Gastrocnemius medialis (tissue), 4 donors: Measurements from ENCODE around the gene CTSS. TPM values are rescaled to one million over a fixed set of nuclear protein-coding genes. Genes with fewer than 3 reads are reported as not detected.
A peak's percentile ranks its signal among the peaks of the same experiment; 100 is the strongest.

Experiments
- ATAC-seq, 2 donors: fragments of 150-250 bp; one replicate each; pipeline ENCODE4 v1.9.1; 2016
- DNase-seq, 2 donors: peaks; one replicate each; pipeline ENCODE4 v3.0.0-alpha.2; 2019
- H3K27ac ChIP-seq, 4 donors: fragments of 200-600 bp; sonication (generic); 1 replicate in 1 of 4; 2 replicates in 3 of 4; pipeline ENCODE4 v1.5.1; 2016 to 2018; ENCODE audit warnings: mild to moderate bottlenecking in 2 of 4, moderate library complexity in 1 of 4
- H3K27me3 ChIP-seq, 3 donors: fragments of 200-600 bp; sonication (generic) in 2 of 3; 1 replicate in 1 of 3; 2 replicates in 2 of 3; pipeline versions ENCODE4 v1.5.1 to v1.6.0; 2016 to 2019; ENCODE audit warnings: mild to moderate bottlenecking in 1 of 3, moderate library complexity in 1 of 3
- H3K36me3 ChIP-seq, 2 donors: fragments of 200-600 bp; sonication (generic) in 1 of 2; one replicate each; pipeline ENCODE4 v1.5.1; 2017 to 2018
- H3K4me1 ChIP-seq, 2 donors: fragments of 200-600 bp; sonication (generic) in 1 of 2; one replicate each; pipeline ENCODE4 v1.5.1; 2016 to 2017; ENCODE audit warnings: mild to moderate bottlenecking in 2 of 2
- H3K4me3 ChIP-seq, 4 donors: fragments of 200-600 bp; sonication (generic) in 3 of 4; 1 replicate in 1 of 4; 2 replicates in 3 of 4; pipeline ENCODE4 v1.5.1; 2016 to 2019; ENCODE audit warnings: mild to moderate bottlenecking in 2 of 4
- H3K9me3 ChIP-seq, 3 donors: fragments of 200-600 bp; sonication (generic) in 2 of 3; 1 replicate in 1 of 3; 2 replicates in 2 of 3; pipeline ENCODE4 v1.5.1; 2016 to 2019
- POLR2A ChIP-seq, 2 donors: fragments of 450-650 bp; IDR thresholded peaks; one replicate each; pipeline ENCODE4 v1.6.1; 2017; ENCODE audit warnings: antibody characterized with exemption in 2 of 2, mild to moderate bottlenecking in 2 of 2, moderate library complexity in 2 of 2
- in situ Hi-C, 4 donors: fragments of 200-750 bp; cut with MboI; loops; one replicate each; pipeline versions ENCODE4 v1.15.0 to v1.8.0; 2017; ENCODE audit warnings: low sequenced_read_pairs in 4 of 4
- intact Hi-C: fragments of 100-400 bp; cut with DNase I; formaldehyde crosslinking; loops from one replicate; pipeline ENCODE4 v1.15.1; 2023; ENCODE audit warnings: low total_unique reads
- total RNA-seq, 4 donors: library from RNA; depleted of rRNA; stranded (reverse); fragments of >200 nt; gene quantifications; one replicate each; pipeline versions ENCODE4 v1.1.0 to v1.2.3, GENCODE V29; 2016
- TF ChIP-seq, protein P1 (sequence below), 5 experiments: fragments of 450-650 bp in 3 of 5; fragments of 200-600 bp in 2 of 5; sonication (generic) in 2 of 5; IDR thresholded peaks in 4 of 5; conservative IDR thresholded peaks in 1 of 5; 1 replicate in 4 of 5; 2 replicates in 1 of 5; pipeline ENCODE4 v1.5.1; 2016 to 2019; ENCODE audit warnings: antibody characterized with exemption in 5 of 5, mild to moderate bottlenecking in 3 of 5, moderate library complexity in 3 of 5

Gene CTSS
- total RNA-seq, 4 donors from 2014 or later: 5.8 to 11.7 (median 10.6) TPM

DNA sequence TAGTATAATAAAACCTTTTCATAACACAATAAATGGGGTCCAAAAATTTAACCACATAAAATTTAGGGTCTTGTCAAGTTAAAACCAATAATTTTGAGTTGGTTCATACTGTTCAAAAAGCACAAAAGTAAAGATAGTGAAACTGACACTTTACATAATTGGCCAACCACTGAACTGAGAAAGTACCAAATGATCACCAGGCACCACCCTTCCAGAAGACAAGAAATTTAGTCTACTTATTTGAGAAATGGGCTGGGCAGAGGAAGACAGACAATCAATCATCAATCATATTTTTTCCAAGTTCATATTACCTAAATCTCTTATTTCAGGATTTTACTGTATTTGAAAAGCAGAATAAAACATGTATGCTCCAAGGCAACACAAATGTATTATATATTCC is 62.2 kb downstream of the CTSS start:
- in situ Hi-C loops: no loop called here
- DNase-seq: no peak

GRCh38 chr1:150696995-150697927 is 68.3 kb downstream of the CTSS start, which contains the start of gene GOLPH3L:
TSS of gene GOLPH3L (minus strand) at chr1:150697154. CDS start at chr1:150694838, 2,316 bp downstream.
- peak; percentile 32 to 58 for TF ChIP-seq POLR2A (IDR thresholded peaks at IDR 0.05)
- TF ChIP-seq, protein P1, sequence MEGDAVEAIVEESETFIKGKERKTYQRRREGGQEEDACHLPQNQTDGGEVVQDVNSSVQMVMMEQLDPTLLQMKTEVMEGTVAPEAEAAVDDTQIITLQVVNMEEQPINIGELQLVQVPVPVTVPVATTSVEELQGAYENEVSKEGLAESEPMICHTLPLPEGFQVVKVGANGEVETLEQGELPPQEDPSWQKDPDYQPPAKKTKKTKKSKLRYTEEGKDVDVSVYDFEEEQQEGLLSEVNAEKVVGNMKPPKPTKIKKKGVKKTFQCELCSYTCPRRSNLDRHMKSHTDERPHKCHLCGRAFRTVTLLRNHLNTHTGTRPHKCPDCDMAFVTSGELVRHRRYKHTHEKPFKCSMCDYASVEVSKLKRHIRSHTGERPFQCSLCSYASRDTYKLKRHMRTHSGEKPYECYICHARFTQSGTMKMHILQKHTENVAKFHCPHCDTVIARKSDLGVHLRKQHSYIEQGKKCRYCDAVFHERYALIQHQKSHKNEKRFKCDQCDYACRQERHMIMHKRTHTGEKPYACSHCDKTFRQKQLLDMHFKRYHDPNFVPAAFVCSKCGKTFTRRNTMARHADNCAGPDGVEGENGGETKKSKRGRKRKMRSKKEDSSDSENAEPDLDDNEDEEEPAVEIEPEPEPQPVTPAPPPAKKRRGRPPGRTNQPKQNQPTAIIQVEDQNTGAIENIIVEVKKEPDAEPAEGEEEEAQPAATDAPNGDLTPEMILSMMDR (IDR thresholded peaks at IDR 0.05 in 4 of 5, conservative IDR thresholded peaks at IDR 0.05 in 1 of 5): peak in 1 of 5 experiments; percentile 15
- Histone ChIP-seq H3K9me3 (no peaks in the 10 kb centered on the region), H3K4me1 (peaks cover 9 to 18% of the 10 kb centered on the region in 2 donors), H3K4me3 (peak within 1 kb of the TSS; percentile 77 to 82 (median 80)), H3K27ac (peak within 1 kb of the TSS; percentile 76 to 89 (median 83)), H3K36me3 (peaks cover 0 to 25% of the 10 kb centered on the region in 2 donors), H3K27me3 (no peaks in the 10 kb centered on the region)
- intact Hi-C loops (loop anchor here (2.0 to 5.0 kb wide), 3 partner anchors 68 to 280 kb away; partner anchors contain the start of gene ENSA), in situ Hi-C loops (no loop called here)
- peak; percentile 100 for ATAC-seq
- DNase-seq: peak; percentile 97 to 98

More for the DNA sequence above, 62.2 kb downstream of the CTSS start:
- H3K9me3 ChIP-seq: no peaks in the 10 kb centered on the region
- H3K4me3 ChIP-seq: no peak overlapping the region
- H3K36me3 ChIP-seq: no peaks in the 10 kb centered on the region
- TF ChIP-seq, protein P1 (IDR thresholded peaks at IDR 0.05 in 4 of 5, conservative IDR thresholded peaks at IDR 0.05 in 1 of 5): no peak
- TF ChIP-seq POLR2A (IDR thresholded peaks at IDR 0.05): no peak
- no peak overlapping the region for H3K27ac ChIP-seq
- no peaks in the 10 kb centered on the region for H3K4me1 ChIP-seq
- ATAC-seq: no peak
- H3K27me3 ChIP-seq: no peaks in the 10 kb centered on the region
- intact Hi-C loops: no loop called here

- intact Hi-C loops (loop anchor here (2.0 to 5.0 kb wide), 3 partner anchors 68 to 281 kb away; partner anchors contain the start of gene ENSA), in situ Hi-C loops (no loop called here)
- H3K36me3 ChIP-seq: peaks cover 0 to 25% of the 10 kb centered on the region in 2 donors
- DNase-seq: no peak
- H3K4me1 ChIP-seq: peaks cover 9 to 18% of the 10 kb centered on the region in 2 donors
- H3K9me3 ChIP-seq: no peaks in the 10 kb centered on the region
- H3K27ac ChIP-seq: peak overlapping the region; percentile 76 to 89 (median 83)
- peak overlapping the region; percentile 77 to 82 (median 80) for H3K4me3 ChIP-seq
- TF ChIP-seq, protein P1 (IDR thresholded peaks at IDR 0.05 in 4 of 5, conservative IDR thresholded peaks at IDR 0.05 in 1 of 5): no peak
- TF ChIP-seq POLR2A (IDR thresholded peaks at IDR 0.05): no peak
- H3K27me3 ChIP-seq: no peaks in the 10 kb centered on the region
- ATAC-seq: no peak
Measured at GRCh38 chr1:150696590-150696989, 69.0 kb downstream of the CTSS start.

DNA sequence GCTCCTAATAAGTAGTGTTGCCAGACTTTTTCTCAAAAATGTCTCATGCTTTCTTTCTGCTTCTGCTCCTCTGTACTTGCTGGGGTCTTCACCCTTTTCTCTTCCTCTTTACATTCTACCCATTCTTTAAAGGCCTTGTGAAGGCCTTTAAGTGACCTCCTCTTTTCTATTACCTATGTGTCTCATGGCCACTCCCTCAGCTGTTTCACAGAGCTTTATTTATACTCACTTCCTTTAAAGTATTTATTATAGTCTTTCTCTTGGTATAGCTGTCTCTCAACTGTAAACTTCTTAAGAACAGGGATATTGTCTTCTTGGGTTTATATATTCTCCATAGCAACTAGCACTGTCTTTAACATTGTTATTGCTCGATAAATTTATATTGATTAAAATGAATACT is 69.4 kb downstream of the CTSS start:
- peak overlapping the region; percentile 76 to 89 (median 83) for H3K27ac ChIP-seq
- no peak for ATAC-seq
- H3K4me3 ChIP-seq: peak overlapping the region; percentile 77 to 82 (median 80)
- peaks cover 0 to 25% of the 10 kb centered on the region in 2 donors for H3K36me3 ChIP-seq
- peaks cover 9 to 18% of the 10 kb centered on the region in 2 donors for H3K4me1 ChIP-seq
- intact Hi-C loops (loop anchor here (2.0 to 5.0 kb wide), 3 partner anchors 67 to 281 kb away; partner anchors contain the start of gene ENSA), in situ Hi-C loops (no loop called here)
- TF ChIP-seq POLR2A (IDR thresholded peaks at IDR 0.05): no peak
- TF ChIP-seq, protein P1 (IDR thresholded peaks at IDR 0.05 in 4 of 5, conservative IDR thresholded peaks at IDR 0.05 in 1 of 5): no peak
- no peak for DNase-seq
- no peaks in the 10 kb centered on the region for H3K9me3 ChIP-seq
- no peaks in the 10 kb centered on the region for H3K27me3 ChIP-seq
